Activated naive CD4-positive, alpha-beta T cell treated with anti-CD3 and anti-CD28 coated beads, Interleukin-2, amount 50 U/mL, for 16 hours (primary cell): ENCODE measurements around the gene CBLC.

Experiments used
- DNase-seq: peaks from one replicate; pipeline ENCODE4 v3.0.0-alpha.2; 2020

Gene CBLC

GRCh38 chr19:44777715-44778347, at the start of gene CBLC:
Gene CBLC, plus strand, starts transcription at chr19:44777890. Its CDS starts 42 bp downstream, at chr19:44777932.
- no peak for DNase-seq

GRCh38 chr19:44728178-44728577, 49.5 kb upstream of the CBLC start:
- no peak for DNase-seq

GRCh38 chr19:44729516-44730033, 48.1 kb upstream of the CBLC start:
- DNase-seq = no peak

GRCh38 chr19:44731081-44731480, 46.6 kb upstream of the CBLC start:
- DNase-seq = no peak

GRCh38 chr19:44731622-44732021, 46.1 kb upstream of the CBLC start:
- DNase-seq = no peak

- no peak for DNase-seq
Observed at GRCh38 chr19:44732235-44733014, 45.3 kb upstream of the CBLC start.

GRCh38 chr19:44734357-44734756, 43.3 kb upstream of the CBLC start:
- no peak for DNase-seq

- DNase-seq = no peak
Observed at GRCh38 chr19:44735011-44735410, 42.7 kb upstream of the CBLC start.

GRCh38 chr19:44737238-44738071, 40.2 kb upstream of the CBLC start:
- DNase-seq = no peak

GRCh38 chr19:44738136-44738535, 39.6 kb upstream of the CBLC start:
- no peak for DNase-seq

GRCh38 chr19:44738603-44739558, 38.8 kb upstream of the CBLC start:
- DNase-seq = no peak

GRCh38 chr19:44740351-44740824, 37.3 kb upstream of the CBLC start:
- DNase-seq = no peak

- no peak for DNase-seq
Observed at GRCh38 chr19:44741258-44741731, 36.4 kb upstream of the CBLC start.

- DNase-seq = no peak
Observed at GRCh38 chr19:44741841-44742329, 35.8 kb upstream of the CBLC start.

- DNase-seq = no peak
Observed at GRCh38 chr19:44742330-44743061, 35.2 kb upstream of the CBLC start.

- no peak for DNase-seq
Observed at GRCh38 chr19:44744871-44745332, 32.8 kb upstream of the CBLC start.

- no peak for DNase-seq
Observed at GRCh38 chr19:44745341-44745831, 32.3 kb upstream of the CBLC start.

GRCh38 chr19:44745887-44746600, 31.6 kb upstream of the CBLC start:
- DNase-seq = no peak

- no peak for DNase-seq
Observed at GRCh38 chr19:44746616-44746945, 31.1 kb upstream of the CBLC start.
